ENCODE measurements around the gene SORBS1.

GRCh38 chr10:95315509-95315908, 245.7 kb downstream of the SORBS1 start:
- TF ChIP-seq CTCF (IDR thresholded peaks at IDR 0.05) (no peak), EZH2 (IDR thresholded peaks at IDR 0.05; ENCODE audit: borderline replicate concordance, insufficient read depth, low read depth, low read length, poor library complexity, severe bottlenecking) (no peak)
